ENCODE results near the gene STX8. TPM values are rescaled to one million over a fixed set of nuclear protein-coding genes. Genes with fewer than 3 reads are reported as not detected.

Gene STX8
- total and polyA plus RNA-seq, 4 donors, result 14.7 to 39.5 (median 28.7) TPM

DNA sequence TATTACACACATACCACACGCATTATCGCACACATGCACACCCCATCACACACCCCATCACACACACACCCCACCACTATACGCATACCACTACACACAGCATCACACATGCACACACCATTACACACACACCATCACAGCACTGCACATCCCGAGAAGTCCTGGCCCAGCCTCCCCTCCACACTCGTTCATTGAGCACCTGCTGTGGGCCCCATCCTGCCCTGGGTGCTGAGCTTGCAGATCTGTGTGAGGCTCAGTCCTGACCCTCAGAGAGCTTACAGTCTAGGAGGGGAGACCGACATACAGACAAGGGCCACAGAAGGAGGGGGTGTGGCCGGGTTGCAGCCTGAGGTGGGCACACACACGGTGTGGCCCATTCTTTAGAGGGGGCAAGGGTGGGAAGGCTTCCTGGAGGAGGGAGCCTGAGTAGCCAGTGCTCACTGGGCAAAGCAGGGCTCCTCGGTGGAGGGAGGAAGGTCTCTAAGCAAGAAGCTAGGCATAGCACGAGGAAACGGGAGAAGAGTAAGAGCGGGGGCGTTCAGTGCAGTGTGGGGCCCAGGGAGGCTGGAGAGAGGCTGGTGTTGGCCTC is 347.7 kb downstream of the STX8 start:
- H3K27ac ChIP-seq (ENCODE audit: low read depth in 1 of 2, low read length in 2 of 2), result no peak overlapping the region
- H3K9ac ChIP-seq (ENCODE audit: low read depth in 1 of 2, low read length in 2 of 2), result no peak overlapping the region
- no peak overlapping the region for H3K4me3 ChIP-seq (ENCODE audit: low read depth in 1 of 3, low read length in 3 of 3)
- no peaks in the 10 kb centered on the region for H3K4me1 ChIP-seq (ENCODE audit: control insufficient read depth in 4 of 4, insufficient read depth in 4 of 4, low read length in 3 of 4)
- 85% methylated on average over 13 of the region's 13 CpGs for WGBS
- no peak for DNase-seq (ENCODE audit: low spot score)
- TF ChIP-seq YY1 (IDR thresholded peaks at IDR 0.05), result no peak
- TF ChIP-seq, protein P1, sequence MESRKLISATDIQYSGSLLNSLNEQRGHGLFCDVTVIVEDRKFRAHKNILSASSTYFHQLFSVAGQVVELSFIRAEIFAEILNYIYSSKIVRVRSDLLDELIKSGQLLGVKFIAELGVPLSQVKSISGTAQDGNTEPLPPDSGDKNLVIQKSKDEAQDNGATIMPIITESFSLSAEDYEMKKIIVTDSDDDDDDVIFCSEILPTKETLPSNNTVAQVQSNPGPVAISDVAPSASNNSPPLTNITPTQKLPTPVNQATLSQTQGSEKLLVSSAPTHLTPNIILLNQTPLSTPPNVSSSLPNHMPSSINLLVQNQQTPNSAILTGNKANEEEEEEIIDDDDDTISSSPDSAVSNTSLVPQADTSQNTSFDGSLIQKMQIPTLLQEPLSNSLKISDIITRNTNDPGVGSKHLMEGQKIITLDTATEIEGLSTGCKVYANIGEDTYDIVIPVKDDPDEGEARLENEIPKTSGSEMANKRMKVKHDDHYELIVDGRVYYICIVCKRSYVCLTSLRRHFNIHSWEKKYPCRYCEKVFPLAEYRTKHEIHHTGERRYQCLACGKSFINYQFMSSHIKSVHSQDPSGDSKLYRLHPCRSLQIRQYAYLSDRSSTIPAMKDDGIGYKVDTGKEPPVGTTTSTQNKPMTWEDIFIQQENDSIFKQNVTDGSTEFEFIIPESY (IDR thresholded peaks at IDR 0.05), result no peak
- TF ChIP-seq, protein P2, sequence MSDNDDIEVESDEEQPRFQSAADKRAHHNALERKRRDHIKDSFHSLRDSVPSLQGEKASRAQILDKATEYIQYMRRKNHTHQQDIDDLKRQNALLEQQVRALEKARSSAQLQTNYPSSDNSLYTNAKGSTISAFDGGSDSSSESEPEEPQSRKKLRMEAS (IDR thresholded peaks at IDR 0.05), result no peak
- TF ChIP-seq JUND (IDR thresholded peaks at IDR 0.05), result no peak
- TF ChIP-seq FOXA2 (IDR thresholded peaks at IDR 0.05), result no peak
- no peaks in the 10 kb centered on the region for H3K36me3 ChIP-seq (ENCODE audit: control insufficient read depth in 4 of 4, insufficient read depth in 3 of 4, low read depth in 1 of 4, low read length in 3 of 4)
- H3K27me3 ChIP-seq (ENCODE audit: control insufficient read depth in 4 of 4, insufficient read depth in 4 of 4, low read length in 3 of 4), result no peaks in the 10 kb centered on the region
- H3K9me3 ChIP-seq (ENCODE audit: control insufficient read depth in 4 of 4, low read length in 3 of 4), result no peaks in the 10 kb centered on the region

DNA sequence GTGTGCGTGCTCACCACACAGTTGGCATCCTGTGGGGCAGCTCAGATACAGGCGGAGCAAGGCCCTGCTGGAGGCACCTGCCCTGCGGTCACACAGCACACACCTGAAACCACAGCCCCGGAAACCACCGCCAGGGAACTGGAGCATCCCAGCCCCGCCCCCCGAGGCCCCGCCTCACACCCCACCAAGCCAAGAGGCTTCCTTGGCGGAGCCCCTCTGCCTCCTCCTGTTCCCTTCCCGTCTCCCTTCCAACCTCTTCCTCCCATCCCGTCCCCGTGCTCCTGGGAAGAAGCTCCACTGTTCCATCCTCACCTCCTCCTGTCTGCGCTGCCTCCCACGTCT is 348.9 kb downstream of the STX8 start:
- no peaks in the 10 kb centered on the region for H3K27me3 ChIP-seq (ENCODE audit: control insufficient read depth in 4 of 4, insufficient read depth in 4 of 4, low read length in 3 of 4)
- H3K9ac ChIP-seq (ENCODE audit: low read depth in 1 of 2, low read length in 2 of 2), result no peak overlapping the region
- H3K4me1 ChIP-seq (ENCODE audit: control insufficient read depth in 4 of 4, insufficient read depth in 4 of 4, low read length in 3 of 4), result no peaks in the 10 kb centered on the region
- TF ChIP-seq, protein P3, sequence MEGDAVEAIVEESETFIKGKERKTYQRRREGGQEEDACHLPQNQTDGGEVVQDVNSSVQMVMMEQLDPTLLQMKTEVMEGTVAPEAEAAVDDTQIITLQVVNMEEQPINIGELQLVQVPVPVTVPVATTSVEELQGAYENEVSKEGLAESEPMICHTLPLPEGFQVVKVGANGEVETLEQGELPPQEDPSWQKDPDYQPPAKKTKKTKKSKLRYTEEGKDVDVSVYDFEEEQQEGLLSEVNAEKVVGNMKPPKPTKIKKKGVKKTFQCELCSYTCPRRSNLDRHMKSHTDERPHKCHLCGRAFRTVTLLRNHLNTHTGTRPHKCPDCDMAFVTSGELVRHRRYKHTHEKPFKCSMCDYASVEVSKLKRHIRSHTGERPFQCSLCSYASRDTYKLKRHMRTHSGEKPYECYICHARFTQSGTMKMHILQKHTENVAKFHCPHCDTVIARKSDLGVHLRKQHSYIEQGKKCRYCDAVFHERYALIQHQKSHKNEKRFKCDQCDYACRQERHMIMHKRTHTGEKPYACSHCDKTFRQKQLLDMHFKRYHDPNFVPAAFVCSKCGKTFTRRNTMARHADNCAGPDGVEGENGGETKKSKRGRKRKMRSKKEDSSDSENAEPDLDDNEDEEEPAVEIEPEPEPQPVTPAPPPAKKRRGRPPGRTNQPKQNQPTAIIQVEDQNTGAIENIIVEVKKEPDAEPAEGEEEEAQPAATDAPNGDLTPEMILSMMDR (IDR thresholded peaks at IDR 0.05; ENCODE audit: low read depth, low read length, missing input control), result no peak
- TF ChIP-seq, protein P4, sequence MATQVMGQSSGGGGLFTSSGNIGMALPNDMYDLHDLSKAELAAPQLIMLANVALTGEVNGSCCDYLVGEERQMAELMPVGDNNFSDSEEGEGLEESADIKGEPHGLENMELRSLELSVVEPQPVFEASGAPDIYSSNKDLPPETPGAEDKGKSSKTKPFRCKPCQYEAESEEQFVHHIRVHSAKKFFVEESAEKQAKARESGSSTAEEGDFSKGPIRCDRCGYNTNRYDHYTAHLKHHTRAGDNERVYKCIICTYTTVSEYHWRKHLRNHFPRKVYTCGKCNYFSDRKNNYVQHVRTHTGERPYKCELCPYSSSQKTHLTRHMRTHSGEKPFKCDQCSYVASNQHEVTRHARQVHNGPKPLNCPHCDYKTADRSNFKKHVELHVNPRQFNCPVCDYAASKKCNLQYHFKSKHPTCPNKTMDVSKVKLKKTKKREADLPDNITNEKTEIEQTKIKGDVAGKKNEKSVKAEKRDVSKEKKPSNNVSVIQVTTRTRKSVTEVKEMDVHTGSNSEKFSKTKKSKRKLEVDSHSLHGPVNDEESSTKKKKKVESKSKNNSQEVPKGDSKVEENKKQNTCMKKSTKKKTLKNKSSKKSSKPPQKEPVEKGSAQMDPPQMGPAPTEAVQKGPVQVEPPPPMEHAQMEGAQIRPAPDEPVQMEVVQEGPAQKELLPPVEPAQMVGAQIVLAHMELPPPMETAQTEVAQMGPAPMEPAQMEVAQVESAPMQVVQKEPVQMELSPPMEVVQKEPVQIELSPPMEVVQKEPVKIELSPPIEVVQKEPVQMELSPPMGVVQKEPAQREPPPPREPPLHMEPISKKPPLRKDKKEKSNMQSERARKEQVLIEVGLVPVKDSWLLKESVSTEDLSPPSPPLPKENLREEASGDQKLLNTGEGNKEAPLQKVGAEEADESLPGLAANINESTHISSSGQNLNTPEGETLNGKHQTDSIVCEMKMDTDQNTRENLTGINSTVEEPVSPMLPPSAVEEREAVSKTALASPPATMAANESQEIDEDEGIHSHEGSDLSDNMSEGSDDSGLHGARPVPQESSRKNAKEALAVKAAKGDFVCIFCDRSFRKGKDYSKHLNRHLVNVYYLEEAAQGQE (IDR thresholded peaks at IDR 0.05), result no peak
- TF ChIP-seq SP1 (IDR thresholded peaks at IDR 0.05) (no peak), GABPA (IDR thresholded peaks at IDR 0.05 in 1 of 2, conservative IDR thresholded peaks at IDR 0.05 in 1 of 2) (no peak), YY1 (IDR thresholded peaks at IDR 0.05) (no peak), RAD21 (IDR thresholded peaks at IDR 0.05) (no peak), RXRA (IDR thresholded peaks at IDR 0.05) (no peak), TAF1 (conservative IDR thresholded peaks at IDR 0.05) (no peak), FOXA2 (IDR thresholded peaks at IDR 0.05) (no peak), NR2F2 (IDR thresholded peaks at IDR 0.05) (no peak), HNF4G (IDR thresholded peaks at IDR 0.05) (no peak), EGR1 (IDR thresholded peaks at IDR 0.05; ENCODE audit: low read depth in 2 of 2) (no peak), FOXA1 (IDR thresholded peaks at IDR 0.05) (no peak), HNF4A (conservative IDR thresholded peaks at IDR 0.05) (no peak), JUND (IDR thresholded peaks at IDR 0.05) (no peak)
- TF ChIP-seq, protein P1 (IDR thresholded peaks at IDR 0.05), result no peak
- TF ChIP-seq, protein P5, sequence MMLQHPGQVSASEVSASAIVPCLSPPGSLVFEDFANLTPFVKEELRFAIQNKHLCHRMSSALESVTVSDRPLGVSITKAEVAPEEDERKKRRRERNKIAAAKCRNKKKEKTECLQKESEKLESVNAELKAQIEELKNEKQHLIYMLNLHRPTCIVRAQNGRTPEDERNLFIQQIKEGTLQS (IDR thresholded peaks at IDR 0.05), result no peak
- H3K27ac ChIP-seq (ENCODE audit: low read depth in 1 of 2, low read length in 2 of 2), result no peak overlapping the region
- no peak for DNase-seq (ENCODE audit: low spot score)
- H3K9me3 ChIP-seq (ENCODE audit: control insufficient read depth in 4 of 4, low read length in 3 of 4), result no peaks in the 10 kb centered on the region
- whole genome bisulfite sequencing, result 69% methylated on average over 14 of the region's 14 CpGs
- H3K4me3 ChIP-seq (ENCODE audit: low read depth in 1 of 3, low read length in 3 of 3), result no peak overlapping the region
- H3K36me3 ChIP-seq (ENCODE audit: control insufficient read depth in 4 of 4, insufficient read depth in 3 of 4, low read depth in 1 of 4, low read length in 3 of 4), result peaks cover 0 to 3% (median 0%) of the 10 kb centered on the region in 4 donors

Measured in liver (tissue), 9 donors.